ENCODE data around the gene S100A9. TPM values are rescaled to one million over a fixed set of nuclear protein-coding genes. Genes with fewer than 3 reads are reported as not detected.

S100A9 gene
- total and polyA plus RNA-seq, 2 donors = 281 to 1,119 TPM

- Histone ChIP-seq H3K27me3 (ENCODE audit: control insufficient read depth in 2 of 2, insufficient read depth in 1 of 2, low read length in 1 of 2) (no peaks in the 10 kb centered on the region), H3K4me3 (ENCODE audit: low read length in 2 of 2) (no peak overlapping the region), H3K4me1 (ENCODE audit: control insufficient read depth in 2 of 2, insufficient read depth in 2 of 2, low read length in 2 of 2) (no peaks in the 10 kb centered on the region), H3K9me3 (ENCODE audit: control insufficient read depth in 2 of 2, insufficient read depth in 1 of 2, low read length in 1 of 2) (no peaks in the 10 kb centered on the region), H3K36me3 (ENCODE audit: control insufficient read depth in 2 of 2, insufficient read depth in 2 of 2, low read length in 1 of 2) (no peaks in the 10 kb centered on the region), H3K27ac (ENCODE audit: low read depth in 1 of 2, low read length in 1 of 2) (no peak overlapping the region)
- 95% methylated on average over 2 of the region's 2 CpGs for whole genome bisulfite sequencing
- DNase-seq (ENCODE audit: low read depth in 6 of 9, low spot score in 9 of 9) = no peak
These were observed 14.9 kb downstream of the S100A9 start for GRCh38 chr1:153372571-153372970.

DNA sequence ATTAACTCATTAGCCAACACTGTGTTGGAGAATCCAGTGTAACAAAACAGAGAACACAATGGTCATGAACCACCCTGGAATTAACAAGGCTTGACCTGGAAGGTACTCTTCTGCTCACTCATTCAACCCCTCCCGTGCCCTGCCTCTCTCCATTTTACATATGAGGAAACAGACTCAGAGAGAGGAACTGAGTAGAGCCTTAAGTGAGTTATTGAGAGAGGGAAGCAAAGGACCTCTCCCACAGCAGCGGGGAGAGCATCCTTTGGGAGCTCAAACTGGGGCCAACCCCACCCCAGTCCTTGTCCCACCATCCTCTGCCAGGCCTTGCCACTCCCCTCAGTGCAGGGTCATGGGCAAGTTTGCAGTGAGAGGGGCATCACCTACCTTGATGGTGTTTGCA lies 16.4 kb downstream of the S100A9 start:
- Histone ChIP-seq H3K4me1 (ENCODE audit: control insufficient read depth in 2 of 2, insufficient read depth in 2 of 2, low read length in 2 of 2) (no peaks in the 10 kb centered on the region), H3K4me3 (ENCODE audit: low read length in 2 of 2) (no peak overlapping the region), H3K9me3 (ENCODE audit: control insufficient read depth in 2 of 2, insufficient read depth in 1 of 2, low read length in 1 of 2) (no peaks in the 10 kb centered on the region), H3K36me3 (ENCODE audit: control insufficient read depth in 2 of 2, insufficient read depth in 2 of 2, low read length in 1 of 2) (no peaks in the 10 kb centered on the region), H3K27ac (ENCODE audit: low read depth in 1 of 2, low read length in 1 of 2) (no peak overlapping the region), H3K27me3 (ENCODE audit: control insufficient read depth in 2 of 2, insufficient read depth in 1 of 2, low read length in 1 of 2) (no peaks in the 10 kb centered on the region)
- WGBS = 81% methylated on average over 2 of the region's 2 CpGs
- no peak for DNase-seq (ENCODE audit: low read depth in 6 of 9, low spot score in 9 of 9)

- H3K4me3 ChIP-seq (ENCODE audit: low read length in 2 of 2) = no peak within 1 kb of the TSS
- DNase-seq (ENCODE audit: low read depth in 6 of 9, low spot score in 9 of 9) = no peak
- 97% methylated on average over 1 of the region's 1 CpG for WGBS
- H3K4me1 ChIP-seq (ENCODE audit: control insufficient read depth in 2 of 2, insufficient read depth in 2 of 2, low read length in 2 of 2) = no peaks in the 10 kb centered on the region
- no peaks in the 10 kb centered on the region for H3K9me3 ChIP-seq (ENCODE audit: control insufficient read depth in 2 of 2, insufficient read depth in 1 of 2, low read length in 1 of 2)
- no peak within 1 kb of the TSS for H3K27ac ChIP-seq (ENCODE audit: low read depth in 1 of 2, low read length in 1 of 2)
- no peaks in the 10 kb centered on the region for H3K36me3 ChIP-seq (ENCODE audit: control insufficient read depth in 2 of 2, insufficient read depth in 2 of 2, low read length in 1 of 2)
- H3K27me3 ChIP-seq (ENCODE audit: control insufficient read depth in 2 of 2, insufficient read depth in 1 of 2, low read length in 1 of 2) = no peaks in the 10 kb centered on the region
These were observed 17.9 kb downstream of the S100A9 start, which contains the start of gene S100A12 for GRCh38 chr1:153375511-153375910. Gene S100A12, minus strand, starts transcription at chr1:153375621. Its CDS starts 1,029 bp downstream, at chr1:153374592.

DNA sequence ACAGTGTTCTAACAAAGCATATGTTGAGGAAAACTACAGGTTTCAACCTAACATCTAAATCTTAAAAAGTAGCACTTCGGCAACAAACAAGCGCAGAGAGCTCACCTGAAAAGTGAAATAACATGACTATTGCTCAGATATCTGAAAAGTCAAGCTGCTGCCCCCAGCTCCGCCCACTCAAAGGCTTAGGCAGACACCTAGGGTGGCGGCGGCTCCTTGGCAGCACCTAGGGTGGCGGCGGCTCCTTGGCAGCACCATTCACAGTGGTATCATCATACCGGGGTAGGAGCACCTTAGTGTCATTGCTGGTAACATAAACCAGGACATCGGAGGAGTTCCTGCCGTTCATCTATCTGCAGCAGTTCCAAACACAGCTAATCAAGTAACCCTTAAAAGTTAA lies 21.9 kb downstream of the S100A9 start:
- Histone ChIP-seq H3K36me3 (ENCODE audit: control insufficient read depth in 2 of 2, insufficient read depth in 2 of 2, low read length in 1 of 2) (no peaks in the 10 kb centered on the region), H3K27ac (ENCODE audit: low read depth in 1 of 2, low read length in 1 of 2) (no peak overlapping the region)

GRCh38 chr1:153380711-153381110 lies 23.1 kb downstream of the S100A9 start:
- H3K27me3 ChIP-seq (ENCODE audit: control insufficient read depth in 2 of 2, insufficient read depth in 1 of 2, low read length in 1 of 2) = no peaks in the 10 kb centered on the region
- H3K9me3 ChIP-seq (ENCODE audit: control insufficient read depth in 2 of 2, insufficient read depth in 1 of 2, low read length in 1 of 2) = no peaks in the 10 kb centered on the region
- no peak overlapping the region for H3K27ac ChIP-seq (ENCODE audit: low read depth in 1 of 2, low read length in 1 of 2)
- 98% methylated on average over 23 of the region's 23 CpGs for WGBS
- DNase-seq (ENCODE audit: low read depth in 6 of 9, low spot score in 9 of 9) = no peak
- H3K4me1 ChIP-seq (ENCODE audit: control insufficient read depth in 2 of 2, insufficient read depth in 2 of 2, low read length in 2 of 2) = no peaks in the 10 kb centered on the region
- H3K4me3 ChIP-seq (ENCODE audit: low read length in 2 of 2) = no peak overlapping the region
- H3K36me3 ChIP-seq (ENCODE audit: control insufficient read depth in 2 of 2, insufficient read depth in 2 of 2, low read length in 1 of 2) = no peaks in the 10 kb centered on the region

More for the DNA sequence above, 21.9 kb downstream of the S100A9 start:
- Histone ChIP-seq H3K27me3 (ENCODE audit: control insufficient read depth in 2 of 2, insufficient read depth in 1 of 2, low read length in 1 of 2) (no peaks in the 10 kb centered on the region), H3K4me3 (ENCODE audit: low read length in 2 of 2) (no peak overlapping the region), H3K4me1 (ENCODE audit: control insufficient read depth in 2 of 2, insufficient read depth in 2 of 2, low read length in 2 of 2) (no peaks in the 10 kb centered on the region), H3K9me3 (ENCODE audit: control insufficient read depth in 2 of 2, insufficient read depth in 1 of 2, low read length in 1 of 2) (no peaks in the 10 kb centered on the region)
- 97% methylated on average over 10 of the region's 10 CpGs for whole genome bisulfite sequencing
- DNase-seq (ENCODE audit: low read depth in 6 of 9, low spot score in 9 of 9) = no peak

DNA sequence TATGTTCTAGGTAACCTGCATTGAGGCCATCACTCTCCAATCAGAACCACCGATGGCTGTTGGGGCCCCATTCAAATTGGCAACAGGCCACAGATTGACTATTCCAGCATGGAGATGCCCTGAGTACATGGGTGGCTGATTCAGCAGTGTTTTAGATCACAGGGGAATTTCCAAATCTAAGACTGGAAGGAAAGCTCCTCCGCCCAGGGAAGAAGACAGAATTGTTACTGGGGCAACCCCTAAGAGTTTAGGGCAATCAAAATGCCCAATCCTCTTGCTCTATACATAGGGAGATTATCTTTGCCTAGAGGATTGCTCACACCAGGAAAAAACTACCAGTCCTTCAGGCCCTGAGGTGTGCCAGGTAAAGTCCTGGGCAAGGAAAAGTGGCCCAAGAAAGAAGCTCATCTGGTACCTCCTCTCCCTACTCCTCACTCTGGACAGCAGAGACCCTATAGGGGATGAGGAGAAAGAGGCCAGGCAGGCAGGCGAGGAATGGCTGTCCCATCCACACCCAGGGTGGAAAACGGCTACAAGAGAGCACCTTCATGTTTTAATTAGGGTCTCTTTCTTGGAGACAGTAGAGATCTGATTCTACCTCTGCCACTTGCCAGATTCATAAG lies 27.4 kb downstream of the S100A9 start:
- no peaks in the 10 kb centered on the region for H3K27me3 ChIP-seq (ENCODE audit: control insufficient read depth in 2 of 2, insufficient read depth in 1 of 2, low read length in 1 of 2)
- 95% methylated on average over 4 of the region's 4 CpGs for WGBS
- no peaks in the 10 kb centered on the region for H3K4me1 ChIP-seq (ENCODE audit: control insufficient read depth in 2 of 2, insufficient read depth in 2 of 2, low read length in 2 of 2)
- no peak overlapping the region for H3K27ac ChIP-seq (ENCODE audit: low read depth in 1 of 2, low read length in 1 of 2)
- H3K4me3 ChIP-seq (ENCODE audit: low read length in 2 of 2) = no peak overlapping the region
- no peaks in the 10 kb centered on the region for H3K9me3 ChIP-seq (ENCODE audit: control insufficient read depth in 2 of 2, insufficient read depth in 1 of 2, low read length in 1 of 2)
- no peak for DNase-seq (ENCODE audit: low read depth in 6 of 9, low spot score in 9 of 9)
- no peaks in the 10 kb centered on the region for H3K36me3 ChIP-seq (ENCODE audit: control insufficient read depth in 2 of 2, insufficient read depth in 2 of 2, low read length in 1 of 2)

GRCh38 chr1:153386500-153386901 lies 28.8 kb downstream of the S100A9 start:
- DNase-seq (ENCODE audit: low read depth in 6 of 9, low spot score in 9 of 9) = no peak
- Histone ChIP-seq H3K9me3 (ENCODE audit: control insufficient read depth in 2 of 2, insufficient read depth in 1 of 2, low read length in 1 of 2) (no peaks in the 10 kb centered on the region), H3K36me3 (ENCODE audit: control insufficient read depth in 2 of 2, insufficient read depth in 2 of 2, low read length in 1 of 2) (no peaks in the 10 kb centered on the region), H3K4me1 (ENCODE audit: control insufficient read depth in 2 of 2, insufficient read depth in 2 of 2, low read length in 2 of 2) (no peaks in the 10 kb centered on the region), H3K27ac (ENCODE audit: low read depth in 1 of 2, low read length in 1 of 2) (no peak overlapping the region), H3K4me3 (ENCODE audit: low read length in 2 of 2) (no peak overlapping the region), H3K27me3 (ENCODE audit: control insufficient read depth in 2 of 2, insufficient read depth in 1 of 2, low read length in 1 of 2) (no peaks in the 10 kb centered on the region)
- WGBS = 12% methylated on average over 5 of the region's 5 CpGs

GRCh38 chr1:153387001-153387400 lies 29.3 kb downstream of the S100A9 start:
- Histone ChIP-seq H3K4me1 (ENCODE audit: control insufficient read depth in 2 of 2, insufficient read depth in 2 of 2, low read length in 2 of 2) (no peaks in the 10 kb centered on the region), H3K27ac (ENCODE audit: low read depth in 1 of 2, low read length in 1 of 2) (no peak overlapping the region)
- DNase-seq (ENCODE audit: low read depth in 6 of 9, low spot score in 9 of 9) = no peak

GRCh38 chr1:153387785-153388184 lies 30.1 kb downstream of the S100A9 start:
- H3K27ac ChIP-seq (ENCODE audit: low read depth in 1 of 2, low read length in 1 of 2) = no peak overlapping the region
- no peaks in the 10 kb centered on the region for H3K9me3 ChIP-seq (ENCODE audit: control insufficient read depth in 2 of 2, insufficient read depth in 1 of 2, low read length in 1 of 2)
- no peak for DNase-seq (ENCODE audit: low read depth in 6 of 9, low spot score in 9 of 9)
- H3K4me3 ChIP-seq (ENCODE audit: low read length in 2 of 2) = no peak overlapping the region
- no peaks in the 10 kb centered on the region for H3K27me3 ChIP-seq (ENCODE audit: control insufficient read depth in 2 of 2, insufficient read depth in 1 of 2, low read length in 1 of 2)
- no peaks in the 10 kb centered on the region for H3K4me1 ChIP-seq (ENCODE audit: control insufficient read depth in 2 of 2, insufficient read depth in 2 of 2, low read length in 2 of 2)
- 97% methylated on average over 4 of the region's 4 CpGs for WGBS
- H3K36me3 ChIP-seq (ENCODE audit: control insufficient read depth in 2 of 2, insufficient read depth in 2 of 2, low read length in 1 of 2) = no peaks in the 10 kb centered on the region

More at GRCh38 chr1:153387001-153387400, 29.3 kb downstream of the S100A9 start:
- Histone ChIP-seq H3K4me3 (ENCODE audit: low read length in 2 of 2) (no peak overlapping the region), H3K27me3 (ENCODE audit: control insufficient read depth in 2 of 2, insufficient read depth in 1 of 2, low read length in 1 of 2) (no peaks in the 10 kb centered on the region), H3K9me3 (ENCODE audit: control insufficient read depth in 2 of 2, insufficient read depth in 1 of 2, low read length in 1 of 2) (no peaks in the 10 kb centered on the region), H3K36me3 (ENCODE audit: control insufficient read depth in 2 of 2, insufficient read depth in 2 of 2, low read length in 1 of 2) (no peaks in the 10 kb centered on the region)
- 98% methylated on average over 4 of the region's 4 CpGs for WGBS

Data from thymus (tissue), 11 donors.